HFF-Myc (cell line): ENCODE data around the gene ME3.

ENCODE experiments used
- DNase-seq: peaks from one replicate; pipeline ENCODE4 v3.0.0-alpha.2; 2011; ENCODE audit warnings: low read depth; ENCODE audit errors: extremely low read depth
- H3K4me3 ChIP-seq: replicated peaks from 2 replicates; pipeline ENCODE4 v1.5.1; 2011; ENCODE audit warnings: low read depth, mild to moderate bottlenecking, control low read depth, low read length
- TF ChIP-seq, protein P1 (sequence below): IDR thresholded peaks from 2 replicates; pipeline ENCODE4 v1.5.1; 2012; ENCODE audit warnings: mild to moderate bottlenecking, low read depth, low read length, control low read depth; ENCODE audit errors: missing control alignments

ME3 gene

GRCh38 chr11:86717817-86718501, 45.5 kb upstream of the ME3 start:
- TF ChIP-seq, protein P1, sequence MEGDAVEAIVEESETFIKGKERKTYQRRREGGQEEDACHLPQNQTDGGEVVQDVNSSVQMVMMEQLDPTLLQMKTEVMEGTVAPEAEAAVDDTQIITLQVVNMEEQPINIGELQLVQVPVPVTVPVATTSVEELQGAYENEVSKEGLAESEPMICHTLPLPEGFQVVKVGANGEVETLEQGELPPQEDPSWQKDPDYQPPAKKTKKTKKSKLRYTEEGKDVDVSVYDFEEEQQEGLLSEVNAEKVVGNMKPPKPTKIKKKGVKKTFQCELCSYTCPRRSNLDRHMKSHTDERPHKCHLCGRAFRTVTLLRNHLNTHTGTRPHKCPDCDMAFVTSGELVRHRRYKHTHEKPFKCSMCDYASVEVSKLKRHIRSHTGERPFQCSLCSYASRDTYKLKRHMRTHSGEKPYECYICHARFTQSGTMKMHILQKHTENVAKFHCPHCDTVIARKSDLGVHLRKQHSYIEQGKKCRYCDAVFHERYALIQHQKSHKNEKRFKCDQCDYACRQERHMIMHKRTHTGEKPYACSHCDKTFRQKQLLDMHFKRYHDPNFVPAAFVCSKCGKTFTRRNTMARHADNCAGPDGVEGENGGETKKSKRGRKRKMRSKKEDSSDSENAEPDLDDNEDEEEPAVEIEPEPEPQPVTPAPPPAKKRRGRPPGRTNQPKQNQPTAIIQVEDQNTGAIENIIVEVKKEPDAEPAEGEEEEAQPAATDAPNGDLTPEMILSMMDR, result no peak
- no peak overlapping the region for H3K4me3 ChIP-seq
- no peak for DNase-seq

DNA sequence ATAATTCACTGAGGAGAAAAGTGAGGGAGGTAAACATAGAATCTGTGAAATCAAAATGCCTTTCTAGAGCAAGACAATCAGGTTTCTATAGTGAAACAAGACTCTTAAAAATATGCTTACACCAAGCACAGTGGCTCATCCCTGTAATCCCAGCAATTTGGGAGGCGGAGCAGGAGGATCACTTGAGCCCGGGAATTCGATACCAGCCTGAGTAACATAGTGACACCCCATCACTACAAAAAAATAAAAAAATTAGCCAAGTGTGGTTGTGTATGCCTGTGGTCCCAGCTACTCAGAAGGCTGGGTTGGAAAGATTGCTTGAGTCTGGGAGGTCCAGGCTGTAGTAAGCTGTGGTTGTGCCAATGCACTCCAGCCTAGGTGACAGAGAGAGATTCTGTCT, 43.2 kb upstream of the ME3 start:
- no peak overlapping the region for H3K4me3 ChIP-seq
- DNase-seq, result no peak
- TF ChIP-seq, protein P1, result no peak

GRCh38 chr11:86713552-86713951, 41.1 kb upstream of the ME3 start:
- H3K4me3 ChIP-seq, result no peak overlapping the region
- TF ChIP-seq, protein P1, result no peak
- DNase-seq, result no peak

DNA sequence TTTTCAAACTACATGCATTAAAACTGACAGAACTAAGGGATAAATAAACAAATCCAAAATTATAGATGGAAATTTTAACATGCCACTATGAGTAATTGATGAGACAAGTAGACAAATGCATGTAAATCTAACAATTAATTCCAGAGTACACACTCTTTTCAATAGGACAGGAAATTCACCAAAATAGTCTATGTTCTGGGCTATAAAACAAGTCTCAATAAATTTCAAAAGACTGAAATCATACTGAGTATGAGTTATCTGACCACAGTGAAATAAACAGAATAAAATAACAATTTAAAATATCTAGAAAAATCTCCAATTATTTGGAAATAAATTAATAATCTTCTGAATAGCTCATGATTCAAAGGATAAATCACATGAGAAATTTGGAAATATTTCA, 38.5 kb upstream of the ME3 start:
- H3K4me3 ChIP-seq, result no peak overlapping the region

GRCh38 chr11:86708669-86709068, 36.3 kb upstream of the ME3 start:
- TF ChIP-seq, protein P1, result no peak
- H3K4me3 ChIP-seq, result no peak overlapping the region
- DNase-seq, result no peak

More for the DNA sequence above, 38.5 kb upstream of the ME3 start:
- TF ChIP-seq, protein P1, result no peak
- no peak for DNase-seq

DNA sequence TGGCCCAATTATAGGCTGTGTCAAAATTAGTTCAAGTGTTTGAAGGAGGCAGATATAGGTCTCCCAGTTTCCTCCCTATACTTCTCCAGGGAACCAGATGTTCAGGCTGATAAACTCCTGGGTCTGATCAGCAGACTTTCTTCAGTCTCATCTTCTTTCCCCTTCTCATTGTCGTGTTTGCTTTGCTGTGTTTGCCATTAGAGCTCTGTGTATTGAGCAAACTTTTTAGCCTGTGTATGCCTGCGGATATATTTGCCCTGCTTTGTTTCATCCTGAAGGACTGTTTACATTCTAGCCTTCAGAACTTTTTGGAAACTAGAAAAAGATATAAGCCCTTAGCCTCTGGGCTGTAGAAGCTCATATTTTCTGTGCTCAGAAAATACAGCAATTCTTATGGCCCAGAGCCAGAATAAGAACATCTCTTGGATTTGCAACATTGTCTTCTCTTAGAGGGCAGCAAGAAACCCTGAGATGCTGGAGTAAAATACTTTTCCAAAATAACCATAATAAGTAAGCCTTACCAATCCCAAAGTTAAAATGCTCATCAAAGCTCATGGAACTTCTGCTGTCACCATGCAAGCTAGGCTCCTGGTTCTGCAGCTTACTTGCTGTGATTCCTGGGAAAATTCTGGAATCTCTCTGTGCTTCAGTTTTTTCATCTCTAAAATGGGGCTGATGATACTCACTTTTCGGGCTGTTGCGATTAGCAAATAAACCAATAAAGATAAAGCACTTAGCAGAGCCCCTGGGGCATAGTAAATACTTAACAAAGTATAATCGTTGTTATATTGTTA, 34.1 kb upstream of the ME3 start:
- H3K4me3 ChIP-seq, result no peak overlapping the region
- TF ChIP-seq, protein P1, result no peak
- DNase-seq, result no peak
